ENCODE results near the gene KLHL14.

Gene KLHL14

GRCh38 chr18:32637226-32637625 lies 135.6 kb downstream of the KLHL14 start:
- DNase-seq (ENCODE audit: low spot score) = no peak

DNA sequence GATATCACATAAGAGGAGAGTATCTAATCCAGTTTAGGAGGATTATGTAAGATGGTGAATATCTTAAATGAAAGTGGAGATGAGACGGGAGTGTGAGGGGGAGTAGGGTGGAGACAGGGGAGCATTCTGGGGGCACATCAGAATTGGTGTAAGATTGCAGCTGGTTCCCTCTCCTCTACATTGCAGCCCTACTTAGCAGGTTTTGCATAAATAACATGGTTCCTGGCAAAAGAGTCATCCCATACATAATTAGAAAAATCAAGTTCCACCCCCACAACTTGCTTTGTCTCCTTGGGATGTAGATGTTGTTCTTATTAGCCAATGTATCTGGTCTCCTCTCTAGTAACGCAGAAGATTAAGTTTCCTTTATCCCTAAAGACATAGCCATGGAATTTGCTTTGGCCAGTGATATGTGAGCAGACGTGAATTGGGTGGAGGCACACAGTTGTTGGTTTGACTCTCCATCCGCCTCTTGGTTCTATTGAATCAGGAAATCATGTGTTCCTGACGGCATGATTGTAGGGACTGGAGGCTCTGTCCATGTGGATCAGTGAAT lies 137.9 kb downstream of the KLHL14 start:
- no peak for DNase-seq (ENCODE audit: low spot score)

DNA sequence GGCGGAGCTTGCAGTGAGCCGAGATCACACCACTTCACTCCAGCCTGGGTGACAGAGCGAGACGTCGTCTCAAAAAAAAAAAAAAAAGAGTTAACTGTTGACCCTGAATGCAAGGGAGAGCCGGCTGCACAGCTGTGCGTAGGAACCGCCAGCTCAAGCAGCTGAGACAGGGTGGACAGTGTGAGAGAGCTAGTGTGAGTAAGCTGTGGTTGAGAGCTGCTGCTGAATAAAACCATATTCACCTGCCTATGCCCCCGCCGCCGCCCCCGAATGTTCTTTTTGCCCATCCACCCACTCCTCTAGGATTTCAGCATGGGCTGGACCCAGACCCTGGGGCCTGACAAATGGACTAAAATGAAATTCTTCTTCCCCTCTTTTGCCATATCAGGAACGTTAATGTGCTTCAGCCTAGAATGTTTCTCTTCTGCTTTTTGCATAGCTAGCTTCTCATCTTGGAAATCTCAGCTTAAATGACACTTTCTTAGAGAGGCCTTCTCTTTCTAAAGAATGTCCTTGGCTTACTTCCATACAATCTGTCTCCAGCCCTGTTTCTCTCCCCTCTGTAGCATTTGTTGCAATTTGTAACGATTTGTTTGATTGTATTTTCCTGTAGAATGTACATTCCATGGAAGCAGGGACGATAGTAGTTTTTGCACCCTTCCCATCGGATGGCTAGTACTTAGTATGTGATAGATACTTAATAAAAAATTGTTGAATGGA lies 142.7 kb downstream of the KLHL14 start:
- no peak for DNase-seq (ENCODE audit: low spot score)

- no peak for DNase-seq (ENCODE audit: low spot score)
These were observed 143.5 kb downstream of the KLHL14 start for GRCh38 chr18:32629292-32629691.

DNA sequence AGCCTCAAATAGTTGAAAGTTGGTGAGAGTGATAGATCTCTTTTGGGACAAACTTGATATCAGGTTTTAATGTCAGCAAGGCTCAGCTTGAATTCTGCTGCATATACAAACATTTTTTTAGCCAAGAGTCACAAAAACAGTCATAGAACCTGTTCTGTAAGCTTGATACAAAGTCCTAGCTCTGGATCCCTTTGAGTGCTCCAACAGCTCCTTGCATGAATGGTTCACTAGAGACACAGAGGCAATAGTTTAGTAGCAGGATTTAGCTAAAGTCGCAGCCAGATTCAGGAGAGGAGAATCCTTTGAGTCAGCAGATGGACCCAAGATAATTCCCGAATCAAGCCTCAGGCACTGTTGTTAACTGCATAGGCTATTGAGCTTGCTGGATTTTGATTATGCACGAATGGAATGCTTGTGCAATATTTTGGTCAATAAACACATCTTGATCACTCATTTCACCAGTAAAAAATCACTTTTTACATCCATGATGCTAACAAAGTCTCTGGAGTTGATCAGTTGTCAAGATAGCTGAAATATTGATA lies 148.6 kb downstream of the KLHL14 start:
- no peak for DNase-seq (ENCODE audit: low spot score)

DNA sequence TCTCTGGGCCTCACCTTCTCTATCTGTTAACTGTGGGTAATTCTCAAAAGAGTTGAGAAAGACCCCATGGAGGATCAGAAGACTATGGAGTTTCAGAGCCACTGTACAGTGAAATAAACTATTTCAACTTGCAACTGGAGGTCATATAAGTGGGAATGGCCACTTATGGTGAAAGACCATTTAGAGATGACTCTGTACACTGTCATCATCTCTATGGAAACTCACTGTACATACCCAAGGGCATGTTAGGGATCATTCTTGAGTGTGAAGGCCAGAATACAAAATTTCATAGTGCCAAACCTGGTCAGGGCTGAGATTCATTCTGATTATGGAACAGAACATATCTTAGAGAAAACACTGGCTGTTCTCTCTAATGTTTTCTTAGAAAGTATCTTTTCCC lies 149.3 kb downstream of the KLHL14 start:
- DNase-seq (ENCODE audit: low spot score) = no peak
